ENCODE results near the gene CXCR6.
"Not testable (repeated sequence)": the region's sequence is repeated elsewhere in the genome, so short reads cannot be mapped to it uniquely, and the experiment has no call there.

Gene CXCR6

GRCh38 chr3:45992133-45992729 is 49.0 kb downstream of the CXCR6 start:
- DNase-seq: no peak

DNA sequence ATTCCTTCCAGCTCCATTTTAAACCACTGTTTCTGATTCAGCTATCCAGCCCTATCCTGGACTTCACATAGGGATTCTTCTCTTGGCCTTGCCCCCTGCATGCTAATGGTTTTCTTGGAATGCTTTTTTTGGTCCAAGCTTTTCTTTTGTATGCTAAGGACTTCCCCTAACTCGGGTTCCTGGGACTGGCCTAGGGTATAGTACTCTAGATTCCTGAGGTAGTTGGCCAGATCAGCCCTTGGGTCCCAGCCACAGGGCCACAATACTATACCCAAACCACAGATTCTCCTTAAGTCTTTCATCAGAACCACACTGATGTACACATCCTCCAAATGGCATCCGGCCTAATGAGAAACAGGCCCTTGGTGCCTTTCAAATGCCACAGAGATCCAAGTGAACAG is 49.6 kb downstream of the CXCR6 start:
- no peak for DNase-seq

GRCh38 chr3:45993421-45994027 is 50.3 kb downstream of the CXCR6 start:
- no peak for DNase-seq

GRCh38 chr3:45994419-45995235 is 51.4 kb downstream of the CXCR6 start:
- peak; percentile 61 for DNase-seq

DNA sequence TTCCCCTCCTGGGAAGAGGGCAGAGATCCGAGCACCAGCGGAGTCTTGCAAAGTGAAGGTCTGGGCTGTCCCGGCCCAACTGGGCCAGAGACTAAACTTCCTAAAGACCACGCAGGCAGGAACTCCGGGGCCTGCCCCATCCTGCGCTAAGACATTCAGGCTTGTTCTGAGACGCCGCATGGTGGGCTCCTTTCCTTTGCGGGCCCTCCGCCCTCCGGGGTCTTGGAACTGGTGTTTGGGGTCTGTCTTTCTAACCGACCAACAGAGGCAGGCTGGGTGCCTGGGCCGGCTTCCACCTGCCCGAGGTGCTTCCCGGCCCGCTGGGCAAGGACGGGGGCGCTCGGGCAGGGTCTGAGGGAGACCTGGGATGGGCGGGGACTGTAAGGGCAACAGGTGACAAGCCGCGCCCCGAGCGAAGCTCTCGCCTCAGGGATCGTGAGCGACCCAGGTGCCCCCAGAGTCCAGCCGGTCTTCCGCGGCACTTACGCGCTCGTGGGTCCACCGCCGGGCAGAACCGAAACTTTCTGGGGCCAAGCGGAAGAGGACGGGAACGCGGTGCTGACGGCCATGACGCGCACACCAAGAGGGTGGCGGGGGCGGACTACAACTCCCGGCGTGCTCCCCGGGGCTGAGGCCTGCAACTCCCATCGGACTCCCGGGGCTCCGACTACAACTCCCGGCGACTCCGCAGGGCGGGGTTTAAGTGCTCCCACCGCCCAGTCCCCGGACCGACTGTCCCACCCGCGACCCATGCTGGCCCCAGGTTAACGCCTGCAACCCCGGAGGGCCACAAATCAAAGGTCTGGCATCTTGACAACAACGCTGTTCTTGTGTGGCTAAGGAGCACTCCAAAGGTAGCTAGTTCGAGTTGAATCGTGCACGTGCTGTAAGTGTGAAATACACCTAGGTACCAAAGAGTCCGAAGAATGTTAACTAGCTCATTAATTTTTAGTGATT is 52.2 kb downstream of the CXCR6 start, which contains the start of gene FYCO1:
FYCO1 (minus strand) TSS at position 589 of the 957 bp plus-strand sequence. CDS start 10,914 bp downstream, outside the sequence.
- peak; percentile 94 for DNase-seq

- not testable (repeated sequence) for DNase-seq
Measured at GRCh38 chr3:45997499-45997898, 54.2 kb downstream of the CXCR6 start.

- DNase-seq: no peak
Measured at GRCh38 chr3:45997942-45998341, 54.7 kb downstream of the CXCR6 start.

All from hematopoietic multipotent progenitor cell treated with erythropoietin and hydrocortisone succinate and interleukin-3 and kit ligand, for 6 days (in vitro differentiated cells).